ENCODE data around the gene TMEM63B. TPM values are rescaled to one million over a fixed set of nuclear protein-coding genes. Genes with fewer than 3 reads are reported as not detected.

TMEM63B gene
- total and polyA plus RNA-seq, 9 of the 15 experiments (the other 6 are each of a cell fraction or from before 2014, with no cell fraction given) = 0.14 to 39.4 (median 14.4) TPM

GRCh38 chr6:44151348-44152108 is 24.2 kb downstream of the TMEM63B start (continued):
- TF ChIP-seq ZNF407 (IDR thresholded peaks at IDR 0.05; ENCODE audit: low read depth) = no peak
